ENCODE data around the gene ANKH.

- TF ChIP-seq, protein P1, sequence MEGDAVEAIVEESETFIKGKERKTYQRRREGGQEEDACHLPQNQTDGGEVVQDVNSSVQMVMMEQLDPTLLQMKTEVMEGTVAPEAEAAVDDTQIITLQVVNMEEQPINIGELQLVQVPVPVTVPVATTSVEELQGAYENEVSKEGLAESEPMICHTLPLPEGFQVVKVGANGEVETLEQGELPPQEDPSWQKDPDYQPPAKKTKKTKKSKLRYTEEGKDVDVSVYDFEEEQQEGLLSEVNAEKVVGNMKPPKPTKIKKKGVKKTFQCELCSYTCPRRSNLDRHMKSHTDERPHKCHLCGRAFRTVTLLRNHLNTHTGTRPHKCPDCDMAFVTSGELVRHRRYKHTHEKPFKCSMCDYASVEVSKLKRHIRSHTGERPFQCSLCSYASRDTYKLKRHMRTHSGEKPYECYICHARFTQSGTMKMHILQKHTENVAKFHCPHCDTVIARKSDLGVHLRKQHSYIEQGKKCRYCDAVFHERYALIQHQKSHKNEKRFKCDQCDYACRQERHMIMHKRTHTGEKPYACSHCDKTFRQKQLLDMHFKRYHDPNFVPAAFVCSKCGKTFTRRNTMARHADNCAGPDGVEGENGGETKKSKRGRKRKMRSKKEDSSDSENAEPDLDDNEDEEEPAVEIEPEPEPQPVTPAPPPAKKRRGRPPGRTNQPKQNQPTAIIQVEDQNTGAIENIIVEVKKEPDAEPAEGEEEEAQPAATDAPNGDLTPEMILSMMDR (conservative IDR thresholded peaks at IDR 0.05; ENCODE audit: low read length): no peak
- no peak for TF ChIP-seq EZH2phosphoT487 (IDR thresholded peaks at IDR 0.05; ENCODE audit: borderline replicate concordance)
These were observed 94.4 kb downstream of the ANKH start for GRCh38 chr5:14777187-14777586.
